Measurements from ENCODE around the gene C17orf75. TPM values are rescaled to one million over a fixed set of nuclear protein-coding genes. Genes with fewer than 3 reads are reported as not detected.

The C17orf75 gene
- total and polyA plus RNA-seq, 2 donors (not counting 1 experiment from before 2014, with no cell fraction given), result 11.3 to 24.5 TPM

DNA sequence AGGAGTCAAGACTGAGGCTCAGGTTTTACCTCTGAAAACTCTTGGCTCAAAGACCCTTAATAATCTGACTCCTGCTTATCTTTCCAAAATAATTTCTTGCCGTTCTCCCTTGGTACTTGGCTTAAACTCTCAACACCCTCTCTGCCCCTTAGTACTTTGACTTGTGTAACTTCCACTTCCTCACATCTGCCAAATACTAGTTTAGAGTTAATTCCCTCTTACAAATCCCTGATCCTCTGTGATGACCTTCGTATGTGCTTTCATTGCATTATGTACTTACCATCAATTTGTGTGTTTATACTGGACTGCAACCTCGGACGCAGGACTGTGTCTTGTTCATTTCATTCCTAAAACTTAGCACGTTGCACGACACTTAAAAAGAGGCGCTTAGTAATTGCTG, 43.1 kb upstream of the C17orf75 start:
- Histone ChIP-seq H3K4me2 (replicated peaks; ENCODE audit: low read depth, low read length, poor library complexity, severe bottlenecking) (no peak overlapping the region), H3K9me3 (ENCODE audit: control extremely low read depth in 1 of 3, control insufficient read depth in 2 of 3, insufficient read depth in 1 of 3, low read length in 2 of 3) (no peaks in the 10 kb centered on the region), H3K27ac (ENCODE audit: low read length in 2 of 2) (no peak overlapping the region), H2AFZ (ENCODE audit: insufficient read depth, low read depth, low read length, poor library complexity, severe bottlenecking) (no peak overlapping the region), H3K9ac (ENCODE audit: low read length) (no peak overlapping the region), H3K27me3 (replicated peaks in 1 of 4; ENCODE audit: control extremely low read depth in 1 of 4, control insufficient read depth in 3 of 4, insufficient read depth in 4 of 4, low read length in 3 of 4) (no peaks in the 10 kb centered on the region), H3K36me3 (replicated peaks in 1 of 2; ENCODE audit: control extremely low read depth in 1 of 2, control insufficient read depth in 1 of 2, extremely low read depth in 1 of 2, insufficient read depth in 2 of 2, low read length in 1 of 2) (peaks cover under 1 to 21% of the 10 kb centered on the region in 2 experiments), H3K4me3 (ENCODE audit: control extremely low read depth in 1 of 5, extremely low read depth in 1 of 5, insufficient read depth in 1 of 5, low read depth in 2 of 5, low read length in 4 of 5) (no peak overlapping the region), H4K20me1 (ENCODE audit: control insufficient read depth, insufficient read depth, low read length, poor library complexity, severe bottlenecking) (peaks cover 5% of the 10 kb centered on the region), H3K4me1 (ENCODE audit: control insufficient read depth in 2 of 2, insufficient read depth in 2 of 2, low read length in 2 of 2) (no peaks in the 10 kb centered on the region), H3K79me2 (ENCODE audit: control insufficient read depth, insufficient read depth, low read length) (no peaks in the 10 kb centered on the region)
- WGBS (ENCODE audit: insufficient coverage), result 100% methylated on average over 1 of the region's 7 CpGs
- Mint-ChIP-seq H3K27me3 (no peaks in the 10 kb centered on the region), H3K9me3 (ENCODE audit: insufficient read depth) (no peaks in the 10 kb centered on the region), H3K27ac (no peak overlapping the region), H3K4me3 (no peak overlapping the region), H3K4me1 (no peaks in the 10 kb centered on the region)
- no peak for TF ChIP-seq EZH2 (IDR thresholded peaks at IDR 0.05; ENCODE audit: borderline replicate concordance, insufficient read depth, low read depth, low read length, poor library complexity, severe bottlenecking)
- ChIA-PET CTCF (no interaction called here), POLR2A (no interaction called here)
- ATAC-seq (ENCODE audit: low read depth) (no peak), DNase-seq (no peak)
- intact Hi-C loops (cut with micrococcal nuclease), result no loop called here

DNA sequence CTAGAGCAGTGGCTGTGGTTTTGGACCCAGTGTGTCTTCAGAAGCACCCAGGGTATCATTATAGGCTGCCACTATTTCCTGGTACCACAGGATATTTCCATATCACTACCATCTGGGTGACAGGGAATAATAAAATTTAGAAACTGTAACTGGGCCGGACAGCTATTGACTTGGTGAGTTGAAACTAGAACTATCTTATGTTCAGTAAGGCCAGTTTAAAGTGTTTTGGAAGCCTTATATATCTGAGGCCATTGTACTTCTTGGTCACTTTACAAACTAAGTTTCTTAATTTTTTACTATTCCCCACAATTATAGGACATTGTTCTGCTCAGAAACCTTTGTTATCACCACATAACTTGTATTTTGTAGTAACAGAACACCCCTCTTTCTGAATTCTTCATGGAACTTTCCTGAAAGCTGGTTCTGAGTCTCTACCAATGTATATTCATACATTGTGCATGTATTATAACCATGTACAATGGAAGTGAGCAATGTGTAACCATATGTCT, 42.0 kb upstream of the C17orf75 start:
- Mint-ChIP-seq H3K27ac (no peak overlapping the region), H3K4me1 (no peaks in the 10 kb centered on the region), H3K9me3 (ENCODE audit: insufficient read depth) (no peaks in the 10 kb centered on the region), H3K4me3 (no peak overlapping the region), H3K27me3 (no peaks in the 10 kb centered on the region)
- no peaks in the 10 kb centered on the region for H3K79me2 ChIP-seq (ENCODE audit: control insufficient read depth, insufficient read depth, low read length)
- H3K27me3 ChIP-seq (replicated peaks in 1 of 4; ENCODE audit: control extremely low read depth in 1 of 4, control insufficient read depth in 3 of 4, insufficient read depth in 4 of 4, low read length in 3 of 4), result no peaks in the 10 kb centered on the region
- no peak overlapping the region for H3K4me3 ChIP-seq (ENCODE audit: control extremely low read depth in 1 of 5, extremely low read depth in 1 of 5, insufficient read depth in 1 of 5, low read depth in 2 of 5, low read length in 4 of 5)
- no CpG with 5 or more reads among the region's 1 CpG for WGBS (ENCODE audit: insufficient coverage)
- no peak overlapping the region for H2AFZ ChIP-seq (ENCODE audit: insufficient read depth, low read depth, low read length, poor library complexity, severe bottlenecking)
- CTCF ChIA-PET, result no interaction called here
- H3K27ac ChIP-seq (ENCODE audit: low read length in 2 of 2), result no peak overlapping the region
- ATAC-seq (ENCODE audit: low read depth) (no peak), DNase-seq (no peak)
- H3K4me1 ChIP-seq (ENCODE audit: control insufficient read depth in 2 of 2, insufficient read depth in 2 of 2, low read length in 2 of 2), result no peaks in the 10 kb centered on the region
- no peak overlapping the region for H3K9ac ChIP-seq (ENCODE audit: low read length)
- intact Hi-C loops (cut with micrococcal nuclease), result no loop called here
- no peak overlapping the region for H3K4me2 ChIP-seq (replicated peaks; ENCODE audit: low read depth, low read length, poor library complexity, severe bottlenecking)
- POLR2A ChIA-PET, result no interaction called here
- H3K9me3 ChIP-seq (ENCODE audit: control extremely low read depth in 1 of 3, control insufficient read depth in 2 of 3, insufficient read depth in 1 of 3, low read length in 2 of 3), result no peaks in the 10 kb centered on the region
- H4K20me1 ChIP-seq (ENCODE audit: control insufficient read depth, insufficient read depth, low read length, poor library complexity, severe bottlenecking), result peaks cover 5% of the 10 kb centered on the region
- TF ChIP-seq, protein P1, sequence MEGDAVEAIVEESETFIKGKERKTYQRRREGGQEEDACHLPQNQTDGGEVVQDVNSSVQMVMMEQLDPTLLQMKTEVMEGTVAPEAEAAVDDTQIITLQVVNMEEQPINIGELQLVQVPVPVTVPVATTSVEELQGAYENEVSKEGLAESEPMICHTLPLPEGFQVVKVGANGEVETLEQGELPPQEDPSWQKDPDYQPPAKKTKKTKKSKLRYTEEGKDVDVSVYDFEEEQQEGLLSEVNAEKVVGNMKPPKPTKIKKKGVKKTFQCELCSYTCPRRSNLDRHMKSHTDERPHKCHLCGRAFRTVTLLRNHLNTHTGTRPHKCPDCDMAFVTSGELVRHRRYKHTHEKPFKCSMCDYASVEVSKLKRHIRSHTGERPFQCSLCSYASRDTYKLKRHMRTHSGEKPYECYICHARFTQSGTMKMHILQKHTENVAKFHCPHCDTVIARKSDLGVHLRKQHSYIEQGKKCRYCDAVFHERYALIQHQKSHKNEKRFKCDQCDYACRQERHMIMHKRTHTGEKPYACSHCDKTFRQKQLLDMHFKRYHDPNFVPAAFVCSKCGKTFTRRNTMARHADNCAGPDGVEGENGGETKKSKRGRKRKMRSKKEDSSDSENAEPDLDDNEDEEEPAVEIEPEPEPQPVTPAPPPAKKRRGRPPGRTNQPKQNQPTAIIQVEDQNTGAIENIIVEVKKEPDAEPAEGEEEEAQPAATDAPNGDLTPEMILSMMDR (IDR thresholded peaks at IDR 0.05), result no peak
- no peak for TF ChIP-seq EZH2 (IDR thresholded peaks at IDR 0.05; ENCODE audit: borderline replicate concordance, insufficient read depth, low read depth, low read length, poor library complexity, severe bottlenecking)
- H3K36me3 ChIP-seq (replicated peaks in 1 of 2; ENCODE audit: control extremely low read depth in 1 of 2, control insufficient read depth in 1 of 2, extremely low read depth in 1 of 2, insufficient read depth in 2 of 2, low read length in 1 of 2), result peaks cover 2 to 33% of the 10 kb centered on the region in 2 experiments
